Transverse colon (tissue), 4 donors: ENCODE measurements around the gene CELSR1. TPM values are rescaled to one million over a fixed set of nuclear protein-coding genes. Genes with fewer than 3 reads are reported as not detected.

Experiments
- DNase-seq: peaks from one replicate; pipeline ENCODE4 v3.0.0-alpha.2; 2019
- H3K27ac ChIP-seq, 4 donors: fragments of 200-600 bp; sonication (generic); 2 replicates each; pipeline ENCODE4 v1.5.1; 2016 to 2018; ENCODE audit warnings: inconsistent platforms in 4 of 4
- H3K27me3 ChIP-seq: fragments of 200-600 bp; sonication (generic); 2 replicates; pipeline ENCODE4 v1.5.1; 2017; ENCODE audit warnings: inconsistent platforms
- H3K36me3 ChIP-seq, 4 donors: fragments of 200-600 bp; sonication (generic); 2 replicates each; pipeline ENCODE4 v1.5.1; 2017 to 2019; ENCODE audit warnings: inconsistent platforms in 4 of 4
- H3K4me1 ChIP-seq, 4 donors: fragments of 200-600 bp; sonication (generic); 2 replicates each; pipeline ENCODE4 v1.5.1; 2017 to 2020; ENCODE audit warnings: inconsistent platforms in 4 of 4
- H3K4me3 ChIP-seq, 4 donors: fragments of 200-600 bp; sonication (generic); 1 replicate in 1 of 4; 2 replicates in 3 of 4; pipeline versions ENCODE4 v1.5.1 to v1.6.1; 2017 to 2019; ENCODE audit warnings: inconsistent platforms in 4 of 4
- H3K9me3 ChIP-seq, 2 donors: fragments of 200-600 bp; sonication (generic); 2 replicates each; pipeline ENCODE4 v1.5.1; 2017 to 2019; ENCODE audit warnings: inconsistent platforms in 2 of 2
- CTCF ChIP-seq, 5 experiments: fragments of 200-600 bp in 3 of 5; fragments of 450-650 bp in 2 of 5; sonication (generic) in 3 of 5; IDR thresholded peaks; 1 replicate in 2 of 5; 2 replicates in 3 of 5; pipeline ENCODE4 v1.5.1; 2016 to 2017; ENCODE audit warnings: antibody characterized with exemption in 5 of 5, inconsistent platforms in 3 of 5, mild to moderate bottlenecking in 2 of 5, moderate library complexity in 1 of 5
- EP300 ChIP-seq: sonication (generic); formaldehyde crosslinking; IDR thresholded peaks from one replicate; pipeline ENCODE4 v1.6.1; 2017; ENCODE audit warnings: antibody characterized with exemption, low read depth
- POLR2A ChIP-seq: fragments of 450-650 bp; IDR thresholded peaks from one replicate; pipeline ENCODE4 v1.6.1; 2016; ENCODE audit warnings: antibody characterized with exemption, mild to moderate bottlenecking, moderate library complexity
- POLR2AphosphoS5 ChIP-seq, 3 donors: sonication (generic); formaldehyde crosslinking; IDR thresholded peaks; one replicate each; pipeline ENCODE4 v1.6.1; 2016; ENCODE audit warnings: antibody characterized with exemption in 3 of 3
- WGBS, 2 donors: methylation state at CpG; one replicate each; pipeline ENCODE4 v1.1.5; 2018; ENCODE audit warnings: low coverage in 1 of 2; 5-methylcytosine and 5-hydroxymethylcytosine counted together
- in situ Hi-C, 4 donors: fragments of 200-750 bp; cut with MboI; loops; one replicate each; pipeline versions ENCODE4 v1.15.0 to v1.15.1; 2017; ENCODE audit warnings: low sequenced_read_pairs in 3 of 4, low pct_ligation_motif_present in 1 of 4, low pct_unique_long_range_greater_than_20kb in 1 of 4
- intact Hi-C: fragments of 100-400 bp; cut with DNase I; formaldehyde crosslinking; loops from one replicate; pipeline ENCODE4 v1.15.1; 2023; ENCODE audit warnings: low total_unique reads
- total RNA-seq, 4 donors: library from RNA; depleted of rRNA; stranded (reverse); fragments of >200 nt; gene quantifications; one replicate each; pipeline ENCODE4 v1.1.0, GENCODE V29; 2016

CELSR1 gene
- total RNA-seq, 4 donors from 2014 or later: 0.96 to 2.5 (median 1.4) TPM

GRCh38 chr22:46362203-46362933 is 175.1 kb downstream of the CELSR1 start:
- TF ChIP-seq CTCF (IDR thresholded peaks at IDR 0.05): no peak
- TF ChIP-seq EP300: no peak
- no peak for TF ChIP-seq POLR2A
- no peak for TF ChIP-seq POLR2AphosphoS5 (IDR thresholded peaks at IDR 0.05)
- H3K27ac ChIP-seq: no peak overlapping the region
- 70 to 75% methylated on average over 2 to 25 of the region's 25 CpGs for WGBS, 2 donors
- H3K4me1 ChIP-seq: no peaks in the 10 kb centered on the region
- no peaks in the 10 kb centered on the region for H3K36me3 ChIP-seq
- in situ Hi-C loops (loop anchor here in 2 of 4 donors (5.0 to 10.0 kb wide), 2 partner anchors 180 to 182 kb away; no protein-coding TSS in a partner anchor), intact Hi-C loops (no loop called here)
- no peaks in the 10 kb centered on the region for H3K9me3 ChIP-seq
- H3K27me3 ChIP-seq: peaks cover 7% of the 10 kb centered on the region
- no peak overlapping the region for H3K4me3 ChIP-seq
- peak; percentile 31 for DNase-seq

- peaks cover 2% of the 10 kb centered on the region for H3K27me3 ChIP-seq
- H3K9me3 ChIP-seq: no peaks in the 10 kb centered on the region
- in situ Hi-C loops (loop anchor here in 2 of 4 donors (5.0 to 10.0 kb wide), 2 partner anchors 180 to 183 kb away; no protein-coding TSS in a partner anchor), intact Hi-C loops (no loop called here)
- H3K36me3 ChIP-seq: no peaks in the 10 kb centered on the region
- no peak overlapping the region for H3K27ac ChIP-seq
- no peak for TF ChIP-seq POLR2AphosphoS5 (IDR thresholded peaks at IDR 0.05)
- TF ChIP-seq POLR2A: no peak
- no peak for TF ChIP-seq EP300
- no peak for TF ChIP-seq CTCF (IDR thresholded peaks at IDR 0.05)
- DNase-seq: no peak
- H3K4me1 ChIP-seq: no peaks in the 10 kb centered on the region
- WGBS, 2 donors: 70 to 100% methylated on average over 2 to 11 of the region's 11 CpGs
- no peak overlapping the region for H3K4me3 ChIP-seq
Observed at GRCh38 chr22:46361826-46362202, 175.6 kb downstream of the CELSR1 start.

DNA sequence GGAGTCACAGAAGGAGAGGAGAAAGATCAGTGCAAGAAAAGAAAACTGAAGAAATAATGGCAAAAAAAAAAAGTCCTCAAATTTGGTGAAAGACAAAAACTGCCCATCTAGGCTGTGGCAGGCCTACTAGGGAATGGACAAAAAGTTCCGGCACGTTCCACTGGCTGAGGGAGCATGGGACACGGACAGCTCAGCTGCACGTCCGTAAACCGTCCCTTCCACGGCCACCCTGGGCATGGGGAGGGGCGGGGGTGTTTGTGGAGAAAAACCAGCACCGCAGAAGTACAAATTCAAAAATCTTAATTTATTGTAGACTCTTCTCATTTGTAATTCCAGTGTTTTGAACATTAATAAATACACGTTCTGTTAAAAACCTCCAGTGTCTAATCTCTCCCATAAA is 176.5 kb downstream of the CELSR1 start:
- Histone ChIP-seq H3K27me3 (no peaks in the 10 kb centered on the region), H3K4me3 (no peak overlapping the region), H3K9me3 (no peaks in the 10 kb centered on the region), H3K36me3 (no peaks in the 10 kb centered on the region), H3K27ac (no peak overlapping the region), H3K4me1 (no peaks in the 10 kb centered on the region)
- WGBS, 2 donors: 89 to 90% methylated on average over 8 to 10 of the region's 10 CpGs
- TF ChIP-seq EP300 (no peak), CTCF (IDR thresholded peaks at IDR 0.05) (no peak)
- intact Hi-C loops: no loop called here
- no peak for DNase-seq
- in situ Hi-C loops: loop anchor here in 2 of 4 donors (5.0 to 10.0 kb wide), 2 partner anchors 181 to 184 kb away; no protein-coding TSS in a partner anchor

GRCh38 chr22:46360097-46360496 is 177.3 kb downstream of the CELSR1 start:
- Histone ChIP-seq H3K27me3 (no peaks in the 10 kb centered on the region), H3K4me3 (no peak overlapping the region), H3K9me3 (no peaks in the 10 kb centered on the region), H3K36me3 (no peaks in the 10 kb centered on the region), H3K27ac (no peak overlapping the region), H3K4me1 (no peaks in the 10 kb centered on the region)
- TF ChIP-seq EP300 (no peak), POLR2AphosphoS5 (IDR thresholded peaks at IDR 0.05) (no peak), POLR2A (no peak), CTCF (IDR thresholded peaks at IDR 0.05) (no peak)
- DNase-seq: no peak
- in situ Hi-C loops: loop anchor here in 2 of 4 donors (5.0 to 10.0 kb wide), 2 partner anchors 182 to 185 kb away; no protein-coding TSS in a partner anchor
- 73 to 100% methylated on average over 1 to 5 of the region's 5 CpGs for WGBS, 2 donors
- intact Hi-C loops: no loop called here
